ENCODE results near the gene SNCB.

- TF ChIP-seq CTCF (IDR thresholded peaks at IDR 0.05) (no peak), POLR2A (IDR thresholded peaks at IDR 0.05) (no peak)
Measured at GRCh38 chr5:176619203-176619568, 11.1 kb downstream of the SNCB start.
